HepG2 (cell line): ENCODE measurements around the gene NATD1. TPM values are rescaled to one million over a fixed set of nuclear protein-coding genes. Genes with fewer than 3 reads are reported as not detected.

Source experiments
- ARHGAP35 ChIP-seq: sonication (generic); formaldehyde crosslinking; IDR thresholded peaks from 2 replicates; pipeline ENCODE4 v1.9.0; 2022; ENCODE audit warnings: mild to moderate bottlenecking, inconsistent platforms, moderate library complexity, missing genetic modification reagents, borderline replicate concordance
- IKZF5 ChIP-seq: IDR thresholded peaks from 2 replicates; pipeline ENCODE4 v1.6.1; 2018; ENCODE audit warnings: missing genetic modification reagents, mild to moderate bottlenecking, missing compliant biosample characterization
- MIXL1 ChIP-seq: IDR thresholded peaks from 2 replicates; pipeline ENCODE4 v1.6.1; 2016
- NCOA5 ChIP-seq: sonication (generic); formaldehyde crosslinking; IDR thresholded peaks from 2 replicates; pipeline ENCODE4 v1.4.0; 2020; ENCODE audit warnings: missing genetic modification reagents
- RAD51 ChIP-seq: fragments of 450-650 bp; IDR thresholded peaks from 2 replicates; pipeline ENCODE4 v1.6.1; 2016; ENCODE audit warnings: borderline replicate concordance
- REXO4 ChIP-seq: sonication (generic); formaldehyde crosslinking; IDR thresholded peaks from 2 replicates; pipeline ENCODE4 v1.8.0; 2022; ENCODE audit warnings: missing genetic modification reagents, mild to moderate bottlenecking, borderline replicate concordance
- ZC3H4 ChIP-seq: sonication (generic); formaldehyde crosslinking; IDR thresholded peaks from 2 replicates; pipeline ENCODE4 v1.4.0; 2020; ENCODE audit warnings: missing genetic modification reagents, borderline replicate concordance
- ZFX ChIP-seq: sonication (generic); formaldehyde crosslinking; IDR thresholded peaks from 2 replicates; pipeline ENCODE4 v1.4.0; 2020; ENCODE audit warnings: mild to moderate bottlenecking, low read depth, missing genetic modification reagents, moderate library complexity
- ZGPAT ChIP-seq: IDR thresholded peaks from 2 replicates; pipeline ENCODE4 v1.6.1; 2016; ENCODE audit warnings: mild to moderate bottlenecking
- ZKSCAN1 ChIP-seq: fragments of 150-350 bp; IDR thresholded peaks from 2 replicates; pipeline ENCODE4 v1.6.1; 2014; ENCODE audit warnings: low read length
- ZNF256 ChIP-seq: sonication (generic); formaldehyde crosslinking; conservative IDR thresholded peaks from 2 replicates; pipeline ENCODE4 v1.4.0; 2020; ENCODE audit warnings: missing genetic modification reagents
- ZNF567 ChIP-seq: sonication (generic); formaldehyde crosslinking; IDR thresholded peaks from 2 replicates; pipeline ENCODE4 v1.8.1; 2023; ENCODE audit warnings: mild to moderate bottlenecking, missing genetic modification reagents, borderline replicate concordance
- ZNF816 ChIP-seq: sonication (generic); formaldehyde crosslinking; IDR thresholded peaks from 2 replicates; pipeline ENCODE4 v1.8.0; 2022; ENCODE audit warnings: missing genetic modification reagents, mild to moderate bottlenecking, borderline replicate concordance
- polyA plus RNA-seq, 8 experiments: library from polyadenylated mRNA; depleted of rRNA in 3 of 8; stranded (reverse) in 7 of 8; unstranded in 1 of 8; fragments of >200 nt; fragmentation: Illumina TruSeq in 4 of 8; extraction: Trizol in 4 of 8; gene quantifications; 2 replicates each; pipeline versions ENCODE4 v1.2.1 to v1.2.3, GENCODE V29; 2011 to 2016; ENCODE audit warnings: low read depth in 4 of 8, missing spikeins in 1 of 8, mixed read lengths in 1 of 8; ENCODE audit not compliant: insufficient read depth in 1 of 8
- total RNA-seq, 5 experiments: library from RNA; depleted of rRNA; stranded (reverse); fragments of >200 nt; fragmentation: Illumina TruSeq; extraction: Trizol; gene quantifications; 2 replicates each; pipeline ENCODE4 v1.2.3, GENCODE V29; 2016; ENCODE audit warnings: low read depth in 1 of 5
- TF ChIP-seq, protein P1 (sequence below): sonication (generic); formaldehyde crosslinking; IDR thresholded peaks from one replicate; pipeline ENCODE4 v1.5.1; 2020; ENCODE audit warnings: mild to moderate bottlenecking, missing genetic modification reagents; ENCODE audit errors: not compliant biosample characterization

NATD1 gene
- total and polyA plus RNA-seq, 2 of the 13 experiments (the other 11 are each of a cell fraction or from before 2014, with no cell fraction given), result 0.31 to 2.3 TPM

DNA sequence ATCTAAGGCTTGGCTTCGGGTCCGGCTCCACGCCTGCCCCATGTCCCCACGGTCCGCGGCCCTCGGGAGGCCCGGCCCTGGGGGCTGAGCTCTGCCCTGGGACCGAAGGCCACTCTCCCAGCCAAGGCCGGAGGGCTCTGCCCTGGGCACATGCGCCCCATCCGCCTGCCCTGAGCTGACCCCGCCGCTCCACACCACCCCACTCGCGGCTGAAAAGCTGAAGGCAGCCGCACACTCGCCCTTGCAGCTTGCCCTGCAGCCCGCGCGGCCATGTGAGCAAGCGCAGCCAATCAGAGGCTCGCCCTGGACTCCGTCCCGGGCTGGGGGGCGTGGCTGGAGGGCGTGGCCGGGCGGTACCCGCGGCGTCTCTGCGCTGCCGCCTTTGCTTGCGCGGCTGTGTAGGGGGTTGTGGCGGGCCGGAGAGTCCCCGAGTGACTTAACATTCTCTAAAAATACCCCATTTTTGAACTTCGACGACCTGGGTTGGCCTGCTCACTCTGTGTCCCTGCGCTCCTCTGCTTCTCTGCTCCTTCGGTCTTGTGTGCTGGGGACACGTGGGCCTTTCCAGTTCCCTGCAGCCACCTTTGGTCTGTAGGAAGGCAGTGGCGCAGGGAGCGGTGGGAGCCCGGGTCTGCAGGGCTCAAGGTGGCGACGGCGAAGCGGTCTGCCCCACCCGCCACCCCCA is 22.5 kb upstream of the NATD1 start (continued):
- no peak for TF ChIP-seq NCOA5
- TF ChIP-seq ARHGAP35 (CRISPR knock-in tag), result no peak; the same call in 1 of the 2 replicates
- no peak for TF ChIP-seq IKZF5 (CRISPR knock-in tag)
- no peak for TF ChIP-seq ZC3H4 (CRISPR knock-in tag)
- TF ChIP-seq ZNF816 (CRISPR knock-in tag), result no peak
- TF ChIP-seq RAD51, result peak; percentile 48; the same call in 1 of the 2 replicates
- TF ChIP-seq REXO4 (CRISPR knock-in tag), result no peak
- no peak for TF ChIP-seq ZKSCAN1
- peak; percentile 82 for TF ChIP-seq ZFX (CRISPR knock-in tag)
- no peak for TF ChIP-seq MIXL1 (CRISPR knock-in tag)
- peak; percentile 67; the same call in 1 of the 2 replicates for TF ChIP-seq ZGPAT
- no peak for TF ChIP-seq ZNF256 (CRISPR knock-in tag)
- TF ChIP-seq, protein P1, sequence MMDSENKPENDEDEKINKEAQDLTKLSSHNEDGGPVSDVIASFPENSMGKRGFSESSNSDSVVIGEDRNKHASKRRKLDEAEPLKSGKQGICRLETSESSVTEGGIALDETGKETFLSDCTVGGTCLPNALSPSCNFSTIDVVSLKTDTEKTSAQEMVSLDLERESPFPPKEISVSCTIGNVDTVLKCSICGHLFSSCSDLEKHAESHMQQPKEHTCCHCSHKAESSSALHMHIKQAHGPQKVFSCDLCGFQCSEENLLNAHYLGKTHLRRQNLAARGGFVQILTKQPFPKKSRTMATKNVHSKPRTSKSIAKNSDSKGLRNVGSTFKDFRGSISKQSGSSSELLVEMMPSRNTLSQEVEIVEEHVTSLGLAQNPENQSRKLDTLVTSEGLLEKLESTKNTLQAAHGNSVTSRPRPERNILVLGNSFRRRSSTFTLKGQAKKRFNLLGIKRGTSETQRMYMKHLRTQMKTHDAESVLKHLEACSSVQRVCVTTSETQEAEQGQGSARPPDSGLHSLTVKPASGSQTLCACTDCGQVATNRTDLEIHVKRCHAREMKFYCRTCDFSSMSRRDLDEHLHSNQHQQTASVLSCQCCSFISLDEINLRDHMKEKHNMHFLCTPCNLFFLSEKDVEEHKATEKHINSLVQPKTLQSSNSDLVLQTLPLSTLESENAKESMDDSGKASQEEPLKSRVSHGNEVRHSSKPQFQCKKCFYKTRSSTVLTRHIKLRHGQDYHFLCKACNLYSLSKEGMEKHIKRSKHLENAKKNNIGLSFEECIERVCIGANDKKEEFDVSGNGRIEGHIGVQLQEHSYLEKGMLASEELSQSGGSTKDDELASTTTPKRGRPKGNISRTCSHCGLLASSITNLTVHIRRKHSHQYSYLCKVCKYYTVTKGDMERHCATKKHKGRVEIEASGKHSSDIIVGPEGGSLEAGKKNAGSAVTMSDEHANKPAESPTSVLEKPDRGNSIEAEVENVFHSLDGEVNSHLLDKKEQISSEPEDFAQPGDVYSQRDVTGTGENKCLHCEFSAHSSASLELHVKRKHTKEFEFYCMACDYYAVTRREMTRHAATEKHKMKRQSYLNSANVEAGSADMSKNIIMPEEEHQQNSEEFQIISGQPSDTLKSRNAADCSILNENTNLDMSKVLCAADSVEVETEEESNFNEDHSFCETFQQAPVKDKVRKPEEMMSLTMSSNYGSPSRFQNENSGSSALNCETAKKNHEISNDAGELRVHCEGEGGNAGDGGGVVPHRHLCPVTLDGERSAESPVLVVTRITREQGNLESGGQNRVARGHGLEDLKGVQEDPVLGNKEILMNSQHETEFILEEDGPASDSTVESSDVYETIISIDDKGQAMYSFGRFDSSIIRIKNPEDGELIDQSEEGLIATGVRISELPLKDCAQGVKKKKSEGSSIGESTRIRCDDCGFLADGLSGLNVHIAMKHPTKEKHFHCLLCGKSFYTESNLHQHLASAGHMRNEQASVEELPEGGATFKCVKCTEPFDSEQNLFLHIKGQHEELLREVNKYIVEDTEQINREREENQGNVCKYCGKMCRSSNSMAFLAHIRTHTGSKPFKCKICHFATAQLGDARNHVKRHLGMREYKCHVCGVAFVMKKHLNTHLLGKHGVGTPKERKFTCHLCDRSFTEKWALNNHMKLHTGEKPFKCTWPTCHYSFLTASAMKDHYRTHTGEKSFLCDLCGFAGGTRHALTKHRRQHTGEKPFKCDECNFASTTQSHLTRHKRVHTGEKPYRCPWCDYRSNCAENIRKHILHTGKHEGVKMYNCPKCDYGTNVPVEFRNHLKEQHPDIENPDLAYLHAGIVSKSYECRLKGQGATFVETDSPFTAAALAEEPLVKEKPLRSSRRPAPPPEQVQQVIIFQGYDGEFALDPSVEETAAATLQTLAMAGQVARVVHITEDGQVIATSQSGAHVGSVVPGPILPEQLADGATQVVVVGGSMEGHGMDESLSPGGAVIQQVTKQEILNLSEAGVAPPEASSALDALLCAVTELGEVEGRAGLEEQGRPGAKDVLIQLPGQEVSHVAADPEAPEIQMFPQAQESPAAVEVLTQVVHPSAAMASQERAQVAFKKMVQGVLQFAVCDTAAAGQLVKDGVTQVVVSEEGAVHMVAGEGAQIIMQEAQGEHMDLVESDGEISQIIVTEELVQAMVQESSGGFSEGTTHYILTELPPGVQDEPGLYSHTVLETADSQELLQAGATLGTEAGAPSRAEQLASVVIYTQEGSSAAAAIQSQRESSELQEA (CRISPR knock-in tag), result no peak
- peak; percentile 24; the same call in 1 of the 2 replicates for TF ChIP-seq ZNF567 (CRISPR knock-in tag)
